Measurements from ENCODE around the gene G0S2.
"Not testable (repeated sequence)": the region's sequence is repeated elsewhere in the genome, so short reads cannot be mapped to it uniquely, and the experiment has no call there.

G0S2 gene

DNA sequence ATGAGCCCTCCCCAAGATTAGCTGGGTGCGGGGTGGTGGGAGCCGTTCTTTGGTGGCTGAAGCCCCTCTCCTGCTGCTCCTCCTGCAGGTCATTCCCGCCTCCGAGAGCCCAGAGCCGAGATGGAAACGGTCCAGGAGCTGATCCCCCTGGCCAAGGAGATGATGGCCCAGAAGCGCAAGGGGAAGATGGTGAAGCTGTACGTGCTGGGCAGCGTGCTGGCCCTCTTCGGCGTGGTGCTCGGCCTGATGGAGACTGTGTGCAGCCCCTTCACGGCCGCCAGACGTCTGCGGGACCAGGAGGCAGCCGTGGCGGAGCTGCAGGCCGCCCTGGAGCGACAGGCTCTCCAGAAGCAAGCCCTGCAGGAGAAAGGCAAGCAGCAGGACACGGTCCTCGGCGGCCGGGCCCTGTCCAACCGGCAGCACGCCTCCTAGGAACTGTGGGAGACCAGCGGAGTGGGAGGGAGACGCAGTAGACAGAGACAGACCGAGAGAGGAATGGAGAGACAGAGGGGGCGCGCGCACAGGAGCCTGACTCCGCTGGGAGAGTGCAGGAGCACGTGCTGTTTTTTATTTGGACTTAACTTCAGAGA lies 448 bp downstream of the G0S2 start:
- peak in 28 of 56 donors; percentile 6 to 67 (median 38) for DNase-seq

GRCh38 chr1:209678981-209679539 lies 3.8 kb downstream of the G0S2 start:
- no peak for DNase-seq

DNA sequence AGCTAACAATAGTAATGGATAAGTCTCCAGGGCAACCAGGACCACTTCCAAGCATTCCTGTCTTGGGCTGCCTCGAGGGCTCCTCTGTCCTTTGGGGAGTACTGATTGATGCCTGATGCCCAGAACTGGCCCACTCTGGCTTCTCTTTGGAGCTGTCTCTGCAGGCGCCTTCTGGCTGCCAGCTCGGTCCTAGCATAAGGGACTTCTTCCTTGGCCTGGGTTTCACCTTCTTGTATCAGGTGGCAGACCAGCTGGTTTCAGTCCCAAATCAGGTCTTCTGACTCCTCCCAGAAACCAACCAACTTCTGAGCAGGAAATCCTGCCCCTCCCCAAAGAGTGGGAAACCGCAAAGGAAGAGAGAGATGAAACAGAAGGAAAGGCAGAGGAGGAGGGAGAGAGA lies 10.6 kb downstream of the G0S2 start:
- no peak for DNase-seq

- no peak for DNase-seq
Observed at GRCh38 chr1:209686322-209686721, 11.1 kb downstream of the G0S2 start.

- DNase-seq: no peak
Observed at GRCh38 chr1:209688746-209689234, 13.6 kb downstream of the G0S2 start.

DNA sequence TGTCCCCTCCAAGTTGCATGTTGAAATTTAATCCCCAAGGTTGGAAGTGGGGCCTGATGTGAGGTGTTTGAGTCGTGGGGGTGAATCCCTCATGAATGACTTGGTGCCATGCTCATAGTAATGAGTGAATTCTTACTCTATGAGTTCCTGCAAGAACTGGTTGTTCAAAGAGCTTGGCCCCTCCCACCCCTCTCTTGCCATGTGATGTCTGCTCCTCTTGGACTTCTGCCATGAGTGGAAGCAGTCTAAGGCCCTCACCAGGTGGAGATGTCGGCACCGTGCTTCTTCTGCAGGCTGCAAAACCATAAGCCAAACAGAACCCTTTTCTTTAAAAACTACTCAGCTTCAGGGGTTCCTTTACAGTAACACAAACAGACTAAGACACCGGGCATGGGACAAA lies 14.3 kb downstream of the G0S2 start:
- no peak for DNase-seq

GRCh38 chr1:209691237-209691636 lies 16.0 kb downstream of the G0S2 start:
- no peak for DNase-seq

DNA sequence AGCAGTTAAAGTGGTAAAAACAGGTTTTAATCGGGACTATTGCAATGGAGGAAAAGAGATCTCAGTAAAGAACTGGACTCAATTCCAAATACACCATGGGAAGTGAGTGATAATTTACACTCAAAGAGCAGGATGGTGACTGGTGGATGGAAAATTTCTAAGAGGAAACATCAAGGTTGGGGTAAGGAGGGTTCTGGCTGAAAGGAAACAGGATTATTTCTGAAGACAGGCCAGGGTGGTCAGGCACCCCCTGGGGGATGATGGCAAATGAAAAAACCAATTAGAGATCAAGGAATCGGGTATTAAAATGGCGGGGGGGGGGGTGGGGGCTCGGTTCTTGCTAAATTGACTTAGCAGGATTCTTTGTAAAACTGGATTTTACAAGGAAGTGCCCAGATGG lies 17.1 kb downstream of the G0S2 start:
- DNase-seq: no peak

DNA sequence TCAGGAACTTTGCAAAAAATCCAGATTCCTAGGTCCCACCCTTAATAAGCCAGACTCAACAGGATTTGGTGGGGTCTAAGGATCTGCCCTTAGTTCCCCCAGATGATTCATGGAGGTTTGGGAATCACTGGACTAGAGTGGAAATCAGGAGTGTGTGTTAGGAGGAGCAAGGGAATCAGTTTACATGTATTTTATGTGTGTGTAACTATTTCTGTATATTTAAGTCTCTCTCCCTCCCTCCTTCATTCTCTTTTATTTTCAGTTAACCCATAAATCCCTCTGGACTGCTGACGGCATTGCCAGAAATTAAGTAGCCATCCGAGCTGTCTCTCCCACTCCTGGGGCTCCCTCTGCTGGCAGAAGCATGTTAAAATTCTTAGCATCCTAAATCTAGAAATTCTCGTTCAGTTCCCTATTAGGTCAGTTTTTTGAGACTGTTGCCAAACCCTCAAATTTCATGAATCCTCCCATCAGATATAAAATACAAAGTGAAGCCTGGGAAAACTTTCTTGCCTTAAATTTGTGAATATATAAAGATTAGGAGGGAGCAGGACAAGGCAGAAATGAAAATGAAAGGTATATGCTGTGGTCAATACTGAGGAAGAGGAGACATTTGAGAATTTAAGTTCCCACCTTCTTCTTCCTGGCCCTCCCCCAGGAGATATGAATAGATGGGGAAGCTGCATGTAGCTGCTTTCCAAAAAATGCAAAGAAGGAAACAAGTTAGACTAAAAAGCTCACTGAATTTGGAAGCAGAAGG lies 17.7 kb downstream of the G0S2 start:
- peak in 44 of 56 donors; percentile 4 to 81 (median 46) for DNase-seq

- no peak for DNase-seq
Observed at GRCh38 chr1:209696673-209697072, 21.5 kb downstream of the G0S2 start.

- DNase-seq: no peak
Observed at GRCh38 chr1:209697126-209697525, 21.9 kb downstream of the G0S2 start.

DNA sequence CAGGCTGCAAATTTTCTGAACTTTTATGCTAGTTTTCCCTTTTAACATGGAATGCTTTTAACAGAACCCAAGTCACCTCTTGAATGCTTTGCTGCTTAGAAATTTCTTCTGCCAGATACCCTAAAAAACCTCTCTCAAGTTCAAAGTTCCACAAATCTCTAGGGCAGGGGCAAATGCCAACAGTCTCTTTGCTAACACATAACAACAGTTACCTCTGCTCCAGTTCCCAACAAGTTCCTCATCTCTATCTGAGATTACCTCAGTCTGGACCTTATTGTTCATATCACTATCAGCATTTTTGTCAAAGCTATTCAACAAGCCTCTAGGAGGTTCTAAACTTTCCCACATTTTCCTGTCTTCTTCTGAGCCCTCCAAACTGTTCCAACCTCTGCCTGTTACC lies 25.5 kb downstream of the G0S2 start:
- not testable (repeated sequence) for DNase-seq

- no peak for DNase-seq
Observed at GRCh38 chr1:209702832-209703231, 27.6 kb downstream of the G0S2 start.

- DNase-seq: peak in 1 of 56 donors; percentile 2
Observed at GRCh38 chr1:209703834-209704504, 28.8 kb downstream of the G0S2 start.

DNA sequence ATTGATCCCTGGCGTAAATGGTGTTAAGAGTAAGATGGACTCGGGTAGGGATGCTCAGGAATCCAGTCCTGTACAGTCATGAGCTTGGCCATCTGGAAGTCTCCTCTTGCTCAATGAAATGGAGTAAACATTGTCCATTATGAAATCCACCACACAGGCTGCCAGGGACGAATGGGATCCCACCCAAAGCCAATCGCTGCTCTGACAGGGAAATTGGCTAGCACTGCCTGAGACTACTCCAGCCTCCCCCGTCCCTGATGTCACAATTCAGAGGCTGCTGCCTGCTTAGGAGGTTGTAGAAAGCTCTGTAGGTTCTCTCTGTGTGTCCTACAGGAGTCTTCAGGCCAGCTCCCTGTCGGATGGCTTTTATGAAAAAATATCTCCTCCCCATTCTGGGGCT lies 29.4 kb downstream of the G0S2 start, which contains the start of gene HSD11B1:
TSS of gene HSD11B1 (plus strand) at position 263 of the 400 bp plus-strand sequence. CDS start at position 360, 97 bp downstream.
- DNase-seq: peak in 40 of 56 donors; percentile 3 to 72 (median 22)

DNA sequence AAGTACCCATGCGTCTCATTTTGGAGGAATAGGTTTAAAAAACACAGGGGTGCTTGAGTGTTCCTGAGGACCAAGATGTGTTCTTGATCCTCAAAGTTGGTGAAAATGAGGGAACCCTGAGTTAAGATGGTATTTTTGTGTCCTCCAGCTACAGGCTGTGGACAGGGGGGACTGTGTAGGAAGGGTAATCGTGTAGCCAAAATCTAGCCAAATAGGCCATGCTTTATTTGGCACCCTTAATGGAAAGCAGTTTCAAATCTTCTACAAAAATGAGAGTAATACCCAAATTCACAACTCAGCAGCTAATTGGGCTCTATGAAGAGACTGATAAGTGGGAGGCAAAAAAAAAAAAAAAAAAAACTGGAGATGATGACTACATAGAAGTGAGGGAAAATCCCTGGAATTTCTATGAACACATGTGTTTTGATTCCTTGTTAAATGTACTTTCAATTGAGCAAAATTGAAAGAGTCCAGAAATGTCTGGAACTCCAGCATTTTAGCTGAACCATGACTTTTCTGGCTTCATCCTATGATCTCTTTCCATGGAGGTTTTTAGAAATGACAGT lies 29.9 kb downstream of the G0S2 start:
- DNase-seq: no peak

DNA sequence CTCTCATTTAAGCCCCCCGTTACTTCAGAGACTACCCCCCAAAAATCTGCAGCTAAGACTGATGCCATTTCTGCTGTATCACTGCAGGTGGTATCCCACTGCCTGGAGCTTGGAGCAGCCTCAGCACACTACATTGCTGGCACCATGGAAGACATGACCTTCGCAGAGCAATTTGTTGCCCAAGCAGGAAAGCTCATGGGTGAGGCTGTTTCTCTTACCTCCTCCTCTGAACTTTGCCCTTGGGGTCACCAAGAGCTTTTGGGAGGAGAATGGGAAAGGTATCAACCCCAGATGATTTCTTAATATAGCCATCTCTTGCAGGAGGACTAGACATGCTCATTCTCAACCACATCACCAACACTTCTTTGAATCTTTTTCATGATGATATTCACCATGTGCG lies 31.4 kb downstream of the G0S2 start:
- no peak for DNase-seq

- no peak for DNase-seq
Observed at GRCh38 chr1:209707308-209707707, 32.1 kb downstream of the G0S2 start.

DNA sequence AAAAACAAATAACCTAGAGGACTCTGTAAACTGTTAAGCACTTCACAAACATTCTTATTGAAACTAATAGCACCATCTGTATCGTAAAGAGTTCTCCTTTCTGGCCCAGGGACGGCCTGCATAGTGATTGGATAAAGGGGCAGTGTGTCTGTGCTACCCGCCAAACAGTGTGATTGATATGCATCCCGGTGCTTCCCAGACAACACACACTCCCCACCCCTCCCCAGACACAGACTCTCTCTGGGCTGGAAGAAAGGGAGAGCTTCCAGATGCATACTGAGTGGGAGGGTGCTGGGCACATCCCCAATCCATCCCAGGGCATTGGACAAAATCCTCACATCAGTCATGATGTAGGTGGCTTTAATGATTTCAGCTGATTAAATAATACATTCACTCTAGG lies 33.1 kb downstream of the G0S2 start:
- DNase-seq: peak in 23 of 56 donors; percentile 2 to 70 (median 20)

DNA sequence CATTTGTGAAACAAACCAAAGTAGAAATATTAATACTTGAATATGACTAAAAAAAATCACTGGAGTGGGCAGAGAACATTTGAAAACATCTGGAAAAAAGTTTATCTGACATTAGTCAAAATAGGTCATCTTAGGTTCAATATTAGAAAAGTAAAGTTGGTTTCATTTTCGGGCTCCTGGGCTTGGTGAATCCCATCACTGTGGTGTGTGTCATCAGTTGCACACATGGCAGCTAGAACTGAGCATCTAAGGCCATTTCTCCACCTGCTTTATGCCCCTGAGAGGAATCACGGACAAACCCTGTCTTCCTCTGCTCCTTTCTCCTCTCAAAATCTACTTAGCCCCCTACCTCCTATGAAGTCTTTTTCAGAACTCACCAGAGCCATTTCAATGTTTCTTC lies 34.9 kb downstream of the G0S2 start:
- DNase-seq: no peak

DNA sequence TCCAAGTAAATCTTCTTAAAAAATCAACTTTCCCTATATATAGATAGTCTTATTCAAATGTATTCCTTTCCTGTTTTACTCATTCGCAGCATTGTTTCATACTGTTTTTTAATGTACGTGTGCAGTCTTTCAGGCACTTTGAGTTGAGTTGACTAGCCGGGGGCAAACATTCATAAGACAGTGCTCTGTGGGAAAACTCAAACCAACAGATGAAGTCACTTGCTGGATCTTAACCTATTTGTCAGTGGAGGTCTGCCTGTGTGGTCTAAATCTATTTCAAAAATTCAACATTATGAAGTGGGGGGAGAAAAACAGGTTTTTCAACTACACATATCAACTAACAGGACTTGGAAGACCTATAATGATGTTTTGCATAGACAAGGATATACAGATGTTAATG lies 35.6 kb downstream of the G0S2 start:
- no peak for DNase-seq

DNA sequence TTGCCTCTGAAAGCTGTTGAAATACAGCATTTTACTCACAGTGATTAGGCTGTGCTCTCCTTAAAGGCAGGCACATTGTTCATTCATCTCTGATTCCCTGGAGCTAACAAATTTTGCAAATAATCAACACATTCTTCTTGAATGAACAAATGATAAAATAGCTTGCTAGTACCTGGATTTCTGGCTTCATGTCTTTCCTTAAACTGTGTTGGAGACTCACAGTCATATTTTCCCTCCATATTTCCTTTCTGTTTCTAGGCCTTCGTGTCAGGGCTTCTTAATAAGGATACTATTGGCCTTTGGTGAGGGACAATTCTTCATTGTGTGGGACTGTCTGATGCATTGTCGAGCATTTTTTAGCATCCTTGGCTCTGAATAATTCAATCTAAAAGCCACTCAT lies 39.1 kb downstream of the G0S2 start:
- DNase-seq: peak in 2 of 56 donors; percentile 17 to 20
